ENCODE measurements around the gene SSBP4. TPM values are rescaled to one million over a fixed set of nuclear protein-coding genes. Genes with fewer than 3 reads are reported as not detected.

The SSBP4 gene
- total RNA-seq, 1 donor from 2014 or later = 74.7 TPM

- no peak for DNase-seq (ENCODE audit: low spot score)
Observed at GRCh38 chr19:18444513-18444912, 25.3 kb downstream of the SSBP4 start.

GRCh38 chr19:18445262-18445948 lies 26.2 kb downstream of the SSBP4 start:
- DNase-seq (ENCODE audit: low spot score) = no peak

GRCh38 chr19:18446145-18446810 lies 27.1 kb downstream of the SSBP4 start:
- DNase-seq (ENCODE audit: low spot score) = no peak

GRCh38 chr19:18446811-18447359 lies 27.7 kb downstream of the SSBP4 start:
- DNase-seq (ENCODE audit: low spot score) = no peak

- no peak for DNase-seq (ENCODE audit: low spot score)
Observed at GRCh38 chr19:18449552-18449951, 30.4 kb downstream of the SSBP4 start.

GRCh38 chr19:18450021-18450930 lies 31.1 kb downstream of the SSBP4 start:
- DNase-seq (ENCODE audit: low spot score) = no peak

- DNase-seq (ENCODE audit: low spot score) = peak; percentile 90
Observed at GRCh38 chr19:18450931-18451836, 32.0 kb downstream of the SSBP4 start.

GRCh38 chr19:18452386-18452785 lies 33.2 kb downstream of the SSBP4 start:
- DNase-seq (ENCODE audit: low spot score) = no peak

GRCh38 chr19:18453269-18454024 lies 34.2 kb downstream of the SSBP4 start:
- no peak for DNase-seq (ENCODE audit: low spot score)

- DNase-seq (ENCODE audit: low spot score) = no peak
Observed at GRCh38 chr19:18456279-18456678, 37.1 kb downstream of the SSBP4 start.

- no peak for DNase-seq (ENCODE audit: low spot score)
Observed at GRCh38 chr19:18456974-18457373, 37.8 kb downstream of the SSBP4 start.

- DNase-seq (ENCODE audit: low spot score) = no peak
Observed at GRCh38 chr19:18457483-18458331, 38.5 kb downstream of the SSBP4 start.

- no peak for DNase-seq (ENCODE audit: low spot score)
Observed at GRCh38 chr19:18460900-18461299, 41.7 kb downstream of the SSBP4 start.

GRCh38 chr19:18461471-18461870 lies 42.3 kb downstream of the SSBP4 start:
- no peak for DNase-seq (ENCODE audit: low spot score)

- peak; percentile 81 for DNase-seq (ENCODE audit: low spot score)
Observed at GRCh38 chr19:18464646-18465045, 45.4 kb downstream of the SSBP4 start.

GRCh38 chr19:18465214-18465963 lies 46.2 kb downstream of the SSBP4 start:
- DNase-seq (ENCODE audit: low spot score) = no peak

- no peak for DNase-seq (ENCODE audit: low spot score)
Observed at GRCh38 chr19:18465964-18466339, 46.8 kb downstream of the SSBP4 start.

GRCh38 chr19:18466354-18466753 lies 47.2 kb downstream of the SSBP4 start:
- DNase-seq (ENCODE audit: low spot score) = no peak

- no peak for DNase-seq (ENCODE audit: low spot score)
Observed at GRCh38 chr19:18467978-18468377, 48.8 kb downstream of the SSBP4 start.

Data from ureter (tissue), 1 donor.